GM19397 (cell line): ENCODE measurements around the gene PSMG3.

Experiments
- ATAC-seq: cut with Tn5 transposase; IDR thresholded peaks from one replicate; pipeline ENCODE4 v1.9.1; 2021; ENCODE audit warnings: mild to moderate bottlenecking, moderate library complexity; ENCODE audit not compliant: unreplicated experiment

PSMG3 gene

DNA sequence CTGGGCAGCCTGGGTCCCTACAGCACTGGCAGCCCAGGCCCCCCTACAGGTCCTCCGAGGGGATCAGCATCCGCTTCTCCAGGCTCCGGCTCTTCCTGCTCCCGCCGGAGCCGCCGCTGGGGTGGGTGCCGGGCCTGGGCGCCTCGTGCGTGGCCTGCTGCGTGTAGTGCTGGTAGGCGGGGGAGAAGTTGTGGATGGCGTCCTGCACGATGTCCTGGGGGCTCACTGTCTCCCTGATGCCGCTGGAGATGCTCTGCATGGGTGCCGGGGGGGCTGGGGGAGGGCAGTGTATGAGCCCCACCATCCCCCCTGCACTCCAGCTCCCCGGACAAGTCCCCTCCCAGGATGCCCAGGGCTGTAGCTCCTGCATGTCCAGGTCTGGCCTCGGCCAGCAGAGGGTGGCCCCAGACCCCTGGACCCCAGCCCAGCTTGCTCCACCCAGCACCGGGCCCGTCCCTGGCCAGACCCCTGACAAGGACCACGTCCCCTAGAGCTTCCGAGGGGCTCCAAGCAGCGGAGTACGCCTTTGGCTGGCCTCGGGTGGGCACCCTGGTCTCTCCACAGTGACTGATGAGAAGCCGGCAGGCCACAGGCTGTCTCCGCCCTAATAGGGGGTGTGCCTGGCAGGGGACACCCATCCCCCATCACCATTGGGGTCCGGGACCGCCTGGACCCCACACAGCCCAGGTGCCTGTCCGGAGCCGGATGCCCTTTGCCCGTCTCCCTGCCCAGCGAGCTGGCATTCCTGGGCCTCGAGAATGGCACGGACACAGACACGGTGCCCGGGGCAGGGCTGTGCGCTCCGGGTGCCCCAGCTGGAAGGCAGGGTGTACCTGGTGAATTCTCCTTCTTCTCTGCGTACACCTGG, 22.7 kb downstream of the PSMG3 start:
- ATAC-seq: no peak

DNA sequence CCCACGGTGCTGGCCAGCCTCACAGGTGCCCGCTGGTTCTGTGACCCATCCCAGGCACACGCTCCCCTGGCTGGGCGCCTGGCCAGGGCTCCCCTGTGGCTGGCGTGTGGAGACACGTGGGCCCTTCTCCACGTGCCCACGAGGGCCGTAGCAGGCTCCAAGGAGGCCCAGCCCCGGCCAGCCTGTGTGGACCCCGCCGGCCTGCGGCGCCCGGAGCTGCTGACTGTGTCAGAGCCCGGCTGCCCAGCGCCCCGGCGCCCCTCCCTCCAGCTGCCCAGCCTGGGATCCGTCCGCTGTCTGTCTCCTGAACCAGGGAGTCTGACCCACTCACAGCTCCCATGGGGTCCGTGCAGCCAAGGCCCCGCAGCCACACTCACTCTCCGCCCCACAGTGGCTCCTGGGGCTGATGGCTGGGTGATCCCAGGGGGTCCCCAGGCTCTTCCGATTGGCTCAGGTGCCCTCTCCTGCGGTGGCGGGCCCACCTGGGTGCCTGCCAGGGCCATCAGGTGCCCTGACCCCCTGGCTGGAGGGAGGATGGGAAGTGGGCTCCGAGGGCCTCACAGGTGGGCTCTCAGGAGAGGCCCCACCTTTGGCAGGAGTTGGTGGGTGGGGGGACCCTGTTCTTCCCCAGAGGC, 23.4 kb downstream of the PSMG3 start:
- ATAC-seq: no peak

DNA sequence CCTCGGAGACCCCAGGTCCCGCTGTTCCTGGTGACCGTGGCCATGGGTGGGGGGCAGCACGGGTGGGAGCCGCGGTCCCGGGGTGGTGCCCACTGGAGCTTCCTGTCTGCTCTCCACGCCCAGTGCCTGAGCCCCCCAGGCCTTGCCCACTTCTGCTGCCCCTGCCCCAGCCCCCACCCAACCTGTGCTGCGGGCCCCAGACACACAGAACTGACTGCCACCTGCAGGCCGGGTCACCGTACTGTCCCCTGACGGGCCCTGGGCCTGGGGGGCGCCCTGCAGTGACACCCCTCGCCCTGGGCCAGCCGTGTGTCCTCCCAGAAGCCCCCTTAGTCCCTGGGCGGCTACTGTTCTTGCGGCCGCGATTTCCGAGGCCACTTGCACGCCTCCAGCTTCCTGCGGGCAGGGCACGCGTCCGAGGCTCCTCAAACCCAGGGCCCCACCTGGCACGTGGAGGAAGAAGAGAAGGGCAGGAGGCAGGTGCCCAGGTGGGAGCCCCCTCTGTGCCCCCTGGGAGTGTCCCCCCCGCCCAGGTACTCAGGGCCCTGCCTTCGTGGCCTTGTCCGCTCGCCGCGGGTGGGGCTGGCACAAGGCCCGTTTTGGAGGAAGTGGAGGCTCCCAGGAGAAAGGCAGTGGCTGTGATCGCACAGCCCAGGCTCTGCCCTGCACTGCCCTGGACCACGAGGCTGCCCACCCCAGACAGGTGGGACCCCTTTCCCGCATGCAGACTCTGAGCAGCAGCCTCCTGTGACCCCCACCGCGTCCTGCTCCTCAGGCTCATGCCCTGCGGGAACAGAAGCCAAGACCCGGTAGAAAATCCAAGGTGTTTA, 24.2 kb downstream of the PSMG3 start:
- ATAC-seq: no peak

DNA sequence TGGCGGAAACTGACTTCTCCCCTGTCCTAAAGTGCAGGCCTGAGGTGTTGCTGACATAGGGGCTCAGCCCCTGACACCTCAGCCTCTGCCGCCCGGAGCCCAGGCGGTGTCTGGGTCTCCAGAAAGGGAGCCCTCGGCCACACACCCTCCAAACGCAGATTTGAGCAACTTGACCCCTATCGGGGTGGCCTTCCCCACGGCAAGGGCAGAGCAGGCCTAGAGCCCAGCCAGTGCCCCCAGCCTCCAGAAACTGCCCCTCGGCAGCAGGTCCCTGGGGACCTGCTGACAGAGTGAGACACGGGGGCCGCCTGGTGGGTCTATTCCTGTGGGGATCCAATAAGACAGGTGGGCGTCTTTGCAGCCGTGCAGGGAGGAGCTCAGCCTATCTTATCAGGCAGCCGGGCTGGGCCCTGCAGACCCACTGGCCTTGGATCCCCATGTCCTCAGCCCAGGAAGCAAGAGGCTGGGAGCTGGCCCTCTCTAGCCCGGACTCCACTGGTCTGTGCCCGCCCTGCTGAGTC, 24.9 kb downstream of the PSMG3 start:
- ATAC-seq: no peak

DNA sequence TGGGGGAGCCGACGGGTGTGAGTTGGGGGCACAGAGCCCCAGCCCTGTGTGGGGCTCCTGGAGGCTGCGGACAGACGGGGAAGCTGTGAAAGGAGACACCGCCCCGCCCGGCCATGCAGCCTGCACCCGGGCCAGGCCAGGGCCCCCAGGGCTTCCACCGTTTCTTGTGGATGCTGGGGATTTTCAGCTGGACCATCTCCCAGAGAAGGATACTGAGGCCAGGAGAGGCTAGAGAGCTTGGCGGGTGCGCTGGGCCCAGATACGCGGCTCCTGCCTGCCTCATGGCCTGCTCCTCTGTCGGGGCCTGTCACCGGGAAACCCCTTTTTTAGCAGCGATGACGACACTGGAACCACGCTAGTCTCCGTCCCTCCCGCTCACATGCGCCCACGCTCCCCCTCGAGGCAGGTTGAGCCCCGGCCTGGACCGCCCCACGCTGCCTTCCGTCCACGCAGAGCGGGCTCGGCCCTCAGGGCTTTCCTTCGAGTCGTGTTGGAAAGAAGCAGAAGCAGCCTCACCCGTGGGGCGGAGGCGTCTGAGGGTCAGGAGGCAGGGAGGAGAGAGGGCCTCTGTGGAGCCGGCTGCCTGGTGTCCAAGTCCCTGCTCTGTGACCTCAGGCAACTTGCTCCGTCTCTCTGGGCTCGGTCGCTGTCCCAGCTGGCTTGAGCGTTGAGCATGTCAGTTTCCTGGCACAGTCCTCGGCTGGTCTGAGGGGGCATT, 25.5 kb downstream of the PSMG3 start:
- ATAC-seq: no peak

DNA sequence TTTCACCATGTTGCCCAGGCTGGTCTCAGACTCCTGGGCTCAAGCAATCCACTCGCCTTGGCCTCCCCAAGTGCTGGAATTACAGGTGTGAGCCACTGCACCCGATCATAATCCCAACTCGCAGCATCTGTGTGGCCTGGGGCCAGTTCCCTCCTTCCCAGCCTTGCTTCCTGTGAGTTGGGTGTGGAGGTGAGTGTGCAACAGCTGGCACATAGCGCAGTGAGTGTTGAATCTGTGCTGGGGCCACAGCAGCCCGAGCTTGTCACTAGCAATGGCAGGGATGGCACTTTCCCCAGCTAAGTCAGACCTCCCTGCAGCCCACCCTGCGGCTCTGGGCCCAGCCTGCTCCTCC, 26.0 kb downstream of the PSMG3 start:
- ATAC-seq: no peak

DNA sequence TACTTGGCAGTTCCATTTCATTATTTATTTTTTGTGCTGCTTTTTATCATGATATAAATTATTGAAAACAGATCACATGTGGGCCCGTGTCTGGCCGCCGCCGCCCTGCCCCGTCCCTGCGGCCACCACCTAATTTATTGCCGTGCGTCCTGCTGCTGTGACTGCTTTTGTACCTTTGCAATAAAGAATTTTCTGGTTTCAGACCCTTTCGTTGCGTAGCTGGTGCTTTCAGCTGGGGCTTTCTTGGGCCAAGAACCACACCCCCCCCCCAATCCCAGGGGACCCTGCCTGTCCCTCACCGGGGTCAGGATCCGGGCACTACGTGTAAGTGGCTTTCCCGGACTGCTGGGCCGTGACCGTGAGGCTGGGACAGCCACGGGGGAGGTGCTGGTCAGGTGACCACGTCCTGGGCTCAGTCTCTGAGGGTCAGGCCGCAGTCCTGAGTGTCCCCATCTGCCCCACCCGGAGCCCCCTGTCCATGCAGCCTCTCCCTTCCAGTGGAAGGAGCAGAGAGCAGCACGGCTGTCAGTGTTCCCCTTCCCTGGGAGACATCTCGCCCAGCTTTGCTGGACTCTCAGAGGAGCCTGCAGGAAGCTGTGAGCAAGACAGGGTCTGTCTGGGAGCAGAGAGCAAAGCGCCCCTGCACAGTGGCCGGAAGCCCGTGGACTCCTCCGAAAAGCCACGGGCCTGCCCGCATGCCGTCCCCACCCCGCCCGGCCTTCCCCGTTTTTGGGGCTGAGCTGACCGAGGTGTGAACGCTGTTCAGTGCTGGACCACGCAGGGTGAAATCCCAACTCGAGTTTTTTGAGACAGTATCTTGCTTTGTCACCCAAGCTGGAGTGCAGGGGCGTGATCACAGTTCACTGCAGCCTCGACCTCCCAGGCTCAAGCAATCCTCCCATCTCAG, 26.7 kb downstream of the PSMG3 start:
- no peak for ATAC-seq

DNA sequence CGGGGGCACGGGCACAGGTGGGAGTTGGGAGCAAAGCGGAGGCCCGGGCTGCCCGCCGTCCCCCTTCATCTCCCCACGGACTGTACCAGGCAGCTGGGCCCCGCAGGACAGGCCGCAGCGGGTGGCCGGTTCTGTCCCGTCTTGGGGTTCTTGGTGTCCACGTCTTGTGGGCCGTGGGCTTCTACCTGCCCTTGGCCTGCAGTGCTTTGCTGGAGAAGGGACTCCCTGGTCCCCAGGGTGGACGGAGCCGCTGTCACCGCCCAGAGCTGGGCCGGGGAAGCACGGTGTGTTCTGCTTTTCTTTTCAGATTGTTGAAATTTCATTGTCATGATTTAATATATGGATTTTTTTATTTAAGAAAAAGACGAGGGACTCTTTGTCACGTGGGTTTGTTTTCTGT, 27.5 kb downstream of the PSMG3 start:
- no peak for ATAC-seq

DNA sequence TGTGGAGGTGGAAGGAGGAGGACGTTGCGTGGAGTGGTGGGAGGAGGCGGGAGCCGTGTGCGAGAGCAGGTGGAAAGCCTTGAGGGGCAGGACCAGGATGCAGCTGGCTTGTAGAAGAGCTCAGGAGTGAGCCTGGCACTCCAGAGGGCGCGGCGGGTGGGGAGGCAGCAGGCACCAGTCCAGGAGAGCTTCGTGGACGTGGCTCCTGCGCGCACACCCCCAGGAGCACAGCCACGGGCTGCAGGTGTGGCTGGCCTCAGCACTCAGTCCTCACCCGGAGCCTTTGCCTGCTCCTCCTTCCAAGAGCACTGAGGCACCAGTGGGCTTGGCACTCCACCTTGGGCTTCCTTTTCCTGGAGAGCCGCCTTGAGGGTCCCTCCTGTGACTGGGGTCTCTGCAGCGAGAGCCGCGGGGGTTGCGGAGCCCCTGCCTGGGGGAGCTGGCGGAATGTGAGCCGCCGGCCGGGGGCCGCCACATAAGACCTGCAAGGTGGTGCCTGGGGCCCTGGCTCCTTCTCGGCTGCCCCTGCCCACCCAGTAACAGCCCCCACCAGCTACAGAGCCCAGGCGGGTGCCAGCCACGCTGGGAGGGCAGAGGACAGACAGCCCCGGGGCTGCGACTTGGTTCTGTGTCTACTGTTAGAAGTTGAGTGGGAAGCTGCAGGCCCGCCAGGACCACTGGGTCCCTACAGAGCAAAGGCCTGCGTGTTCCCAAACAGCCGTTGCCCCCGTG, 28.2 kb downstream of the PSMG3 start:
- ATAC-seq: no peak

DNA sequence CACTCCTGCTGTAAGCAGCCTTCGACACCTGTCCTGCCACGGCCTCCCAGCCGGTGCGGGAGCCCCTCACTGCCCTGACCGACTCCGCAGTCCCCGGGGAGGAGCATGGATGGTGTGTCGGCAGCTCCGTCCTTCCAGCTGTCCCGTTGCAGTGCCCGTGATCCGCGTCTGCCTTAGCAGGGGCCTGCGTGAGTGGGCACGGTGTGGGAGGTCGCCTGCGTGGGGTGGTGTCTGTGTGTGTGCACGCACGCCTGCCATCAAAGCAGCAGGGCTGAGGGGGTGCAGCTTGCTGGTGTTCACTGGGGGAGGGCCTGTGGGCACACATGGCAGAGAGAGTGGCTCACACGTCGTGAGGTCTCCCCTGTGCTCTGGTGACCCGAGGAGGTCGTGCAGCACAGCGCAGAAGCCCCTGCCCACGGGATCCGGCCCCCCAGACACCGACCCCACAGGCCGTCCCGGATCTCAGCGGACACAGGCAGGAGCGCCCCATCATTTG, 29.0 kb downstream of the PSMG3 start:
- ATAC-seq: no peak

DNA sequence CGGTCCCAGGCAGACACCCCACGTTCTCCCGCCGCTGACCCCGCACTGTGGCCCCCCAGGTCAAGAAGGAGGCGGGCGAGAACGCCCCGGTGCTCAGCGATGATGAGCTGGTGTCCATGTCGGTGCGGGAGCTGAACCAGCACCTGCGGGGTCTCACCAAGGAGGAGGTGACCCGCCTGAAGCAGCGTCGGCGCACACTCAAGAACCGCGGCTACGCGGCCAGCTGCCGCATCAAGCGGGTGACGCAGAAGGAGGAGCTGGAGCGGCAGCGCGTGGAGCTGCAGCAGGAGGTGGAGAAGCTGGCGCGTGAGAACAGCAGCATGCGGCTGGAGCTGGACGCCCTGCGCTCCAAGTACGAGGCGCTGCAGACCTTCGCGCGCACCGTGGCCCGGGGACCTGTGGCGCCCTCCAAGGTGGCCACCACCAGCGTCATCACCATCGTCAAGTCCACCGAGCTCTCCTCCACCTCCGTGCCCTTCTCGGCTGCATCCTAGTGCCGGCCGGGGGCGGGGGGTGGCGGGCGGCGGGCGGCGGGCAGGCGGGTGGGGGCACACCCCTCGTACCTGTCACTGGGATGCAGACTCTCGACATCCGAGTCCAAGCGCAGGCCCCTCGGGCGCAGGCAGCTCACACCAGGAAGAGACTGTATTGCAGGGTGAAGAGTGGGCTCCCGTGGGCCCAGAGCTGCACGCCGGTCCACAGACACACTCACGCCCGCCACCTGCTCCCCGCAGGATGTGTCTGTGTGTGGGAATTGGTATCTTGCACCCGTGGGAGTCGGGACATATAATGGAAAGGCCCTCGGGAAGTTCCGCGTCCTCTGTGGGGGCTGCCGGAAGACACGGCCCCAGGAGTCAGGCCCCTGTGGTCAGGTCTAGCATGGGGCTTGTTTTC, 29.7 kb downstream of the PSMG3 start:
- no peak for ATAC-seq

DNA sequence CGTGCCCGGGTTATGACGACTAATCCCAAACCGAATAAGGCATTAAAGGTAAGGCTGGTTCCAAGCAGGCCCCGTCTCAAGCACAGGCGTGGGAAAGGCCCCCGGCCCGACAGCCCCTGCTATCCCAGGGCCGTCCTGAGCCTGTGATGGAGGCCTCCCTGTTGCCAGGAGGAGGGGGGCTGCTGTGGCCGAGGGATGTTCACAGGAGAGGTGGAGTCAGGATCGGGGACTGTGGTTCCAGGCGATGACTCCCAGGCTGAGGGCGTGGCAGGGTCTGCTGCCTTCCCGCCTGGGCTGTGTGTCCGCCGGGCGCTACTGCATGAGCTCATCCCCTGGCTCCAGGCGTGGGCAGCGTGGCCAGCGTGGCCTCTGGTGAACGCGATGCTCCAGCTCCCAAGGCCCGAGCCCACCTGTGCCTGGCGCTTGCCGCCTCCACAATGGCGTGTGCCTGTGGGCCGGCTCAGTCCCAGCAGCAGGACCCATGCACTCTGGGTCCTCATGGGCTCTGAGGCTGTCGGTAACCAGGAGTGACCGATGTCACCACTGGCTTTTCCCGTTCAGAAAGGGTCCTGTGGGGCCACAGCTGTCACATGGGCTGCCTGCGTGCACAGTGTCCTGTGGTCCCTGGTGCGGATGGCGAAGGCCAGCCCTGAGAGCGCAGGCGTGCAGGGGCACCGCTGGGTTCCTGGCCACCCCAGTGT, 30.5 kb downstream of the PSMG3 start:
- ATAC-seq: no peak

DNA sequence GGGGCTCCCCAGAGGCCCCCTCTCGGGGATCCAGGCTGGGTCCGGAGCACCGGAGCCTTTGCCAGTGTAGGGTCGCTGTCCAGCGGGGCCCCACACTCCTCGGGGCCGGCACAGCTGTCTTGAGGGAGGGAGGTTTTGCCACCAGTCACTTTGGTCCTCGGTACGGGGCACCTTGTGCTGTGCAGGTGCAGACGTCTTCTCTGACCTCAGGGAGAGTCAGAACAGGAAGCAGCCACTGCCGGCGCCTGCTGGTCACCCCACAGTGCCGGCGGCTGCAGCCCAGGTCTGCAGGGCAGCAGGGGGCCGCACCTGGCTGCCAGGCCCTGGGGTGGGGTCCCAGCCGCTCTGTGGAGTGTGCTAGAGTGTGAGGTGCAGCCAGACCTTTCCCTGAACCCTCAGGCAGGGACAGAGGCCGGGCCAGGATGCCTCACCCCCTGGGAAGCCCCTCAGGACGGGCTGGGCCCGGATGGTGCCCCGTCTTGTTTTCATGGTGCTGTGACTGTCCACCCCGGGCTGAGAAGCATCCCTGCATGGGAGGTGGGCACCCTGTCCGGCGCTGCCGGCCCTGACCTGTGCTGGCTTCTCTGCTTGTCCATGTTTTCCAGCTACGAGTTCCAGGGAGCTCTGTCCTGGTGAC, 31.2 kb downstream of the PSMG3 start:
- no peak for ATAC-seq

DNA sequence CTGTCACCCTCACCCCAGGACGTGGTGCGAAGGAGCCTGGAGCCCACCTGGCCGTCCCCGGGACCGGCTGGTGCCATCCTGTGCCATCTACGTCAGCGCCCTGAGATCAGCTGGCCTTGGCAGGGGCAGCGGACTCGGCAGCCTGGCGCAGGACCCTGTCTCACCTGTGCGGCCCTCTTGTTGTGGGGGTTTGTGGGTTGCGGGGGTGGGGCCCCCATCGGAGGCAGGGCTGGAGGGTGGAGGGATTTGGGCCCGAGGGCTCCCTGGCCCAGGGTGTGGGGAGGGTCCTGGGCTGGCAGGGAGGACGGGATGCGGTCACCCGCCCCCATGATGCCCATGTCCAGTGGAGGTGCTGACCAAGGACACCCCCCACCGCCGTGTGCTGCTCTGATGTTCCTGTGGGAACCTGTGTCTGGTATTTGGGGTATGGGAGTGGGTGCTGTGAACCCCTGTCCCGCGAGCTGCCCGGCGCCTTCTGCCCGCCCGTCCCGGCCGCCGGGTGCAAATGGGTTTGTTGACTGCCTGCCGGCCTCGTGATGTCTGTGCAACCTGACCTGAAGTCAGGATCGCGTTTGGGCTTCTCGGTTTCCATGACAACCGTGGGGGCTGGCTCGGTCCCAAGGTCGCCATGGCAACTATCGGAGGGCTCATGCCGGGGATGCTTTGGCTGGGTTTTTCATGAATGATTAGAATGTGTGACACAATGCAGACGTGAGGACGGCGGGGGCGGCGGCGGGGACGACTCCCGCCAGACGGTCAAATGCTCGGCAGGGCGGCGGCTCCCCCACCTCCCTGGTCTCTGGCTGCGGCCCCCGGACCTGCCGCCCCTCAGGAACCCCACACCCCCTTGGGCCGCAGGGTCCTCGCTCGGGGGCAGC, 32.1 kb downstream of the PSMG3 start:
- no peak for ATAC-seq

DNA sequence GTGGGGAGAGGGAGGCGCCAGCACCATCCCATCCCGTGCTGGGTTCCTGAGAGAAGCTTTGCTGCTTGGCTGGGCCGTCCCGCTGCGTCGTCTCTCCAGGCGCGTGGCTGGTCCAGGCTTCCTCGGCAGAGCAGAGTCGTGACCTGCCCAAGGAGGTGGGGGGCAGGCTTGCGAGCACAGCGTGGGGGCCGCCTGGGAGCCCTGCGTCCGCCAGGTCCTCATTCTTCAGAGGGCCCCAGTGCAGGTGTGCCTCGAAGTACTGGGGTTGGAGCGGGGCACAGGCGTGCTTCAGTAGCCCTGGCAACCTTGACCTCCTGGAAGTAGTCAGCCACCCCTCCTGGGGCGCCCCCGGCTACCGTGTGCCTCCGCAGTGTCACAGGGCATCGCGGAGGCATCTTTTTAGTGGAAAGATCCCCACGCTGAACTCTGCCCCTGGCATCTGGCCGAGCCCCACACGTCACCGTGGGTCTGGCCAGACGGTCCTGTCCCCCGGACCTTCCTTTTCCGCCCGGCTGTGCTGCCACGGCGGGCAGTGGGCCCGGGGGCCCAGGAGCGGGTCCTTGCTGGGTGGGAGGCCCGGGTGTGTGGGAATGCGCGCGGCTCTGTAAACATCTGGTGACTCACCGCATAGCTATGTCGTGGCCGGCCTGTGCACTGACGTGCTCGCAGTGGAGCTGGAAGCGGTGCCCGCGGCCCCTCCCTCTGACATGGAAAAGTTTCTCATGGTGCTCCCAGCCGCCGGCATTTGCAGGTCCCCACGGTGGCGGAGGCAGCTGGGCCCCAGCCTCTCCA, 32.9 kb downstream of the PSMG3 start:
- ATAC-seq: no peak
